H1 (cell line): ENCODE data around the gene GCKR. TPM values are rescaled to one million over a fixed set of nuclear protein-coding genes. Genes with fewer than 3 reads are reported as not detected.

Experiments
- CTCF ChIP-seq, 3 experiments: IDR thresholded peaks; 1 replicate in 2 of 3; 2 replicates in 1 of 3; pipeline versions ENCODE4 v1.5.1 to v1.6.1; 2011; ENCODE audit warnings: low read length in 3 of 3, mild to moderate bottlenecking in 3 of 3, inconsistent platforms in 2 of 3, low read depth in 1 of 3, moderate library complexity in 1 of 3; ENCODE audit not compliant: insufficient read depth in 1 of 3; ENCODE audit errors: control extremely low read depth in 1 of 3
- FOSL1 ChIP-seq: IDR thresholded peaks from 2 replicates; pipeline ENCODE4 v1.6.1; 2011; ENCODE audit warnings: mild to moderate bottlenecking, low read depth, low read length, moderate library complexity; ENCODE audit not compliant: insufficient read depth
- MAFK ChIP-seq: IDR thresholded peaks from 2 replicates; pipeline ENCODE4 v1.6.1; 2012; ENCODE audit warnings: low read depth, mild to moderate bottlenecking, improper control_type of control experiment, low read length
- MAX ChIP-seq: IDR thresholded peaks from 2 replicates; pipeline ENCODE4 v1.6.1; 2012; ENCODE audit warnings: inconsistent platforms
- RXRA ChIP-seq: IDR thresholded peaks from 2 replicates; pipeline ENCODE4 v1.6.1; 2011; ENCODE audit warnings: low read depth, mild to moderate bottlenecking, low read length, moderate library complexity; ENCODE audit not compliant: insufficient read depth
- TCF12 ChIP-seq: IDR thresholded peaks from 2 replicates; pipeline ENCODE4 v1.6.1; 2011; ENCODE audit warnings: low read depth, mild to moderate bottlenecking, low read length
- polyA plus RNA-seq, 7 experiments: library from polyadenylated mRNA; depleted of rRNA in 3 of 7; stranded (reverse) in 5 of 7; unstranded in 2 of 7; fragments of >200 nt in 5 of 7; fragments of 200-250 nt in 2 of 7; gene quantifications; 1 replicate in 5 of 7; 2 replicates in 1 of 7; 4 replicates in 1 of 7; pipeline versions ENCODE4 v1.2.1 to v1.2.3, GENCODE V29; 2011 to 2013; ENCODE audit warnings: missing spikeins in 2 of 7, mixed read lengths in 2 of 7
- total RNA-seq: library from RNA; stranded (reverse); fragmentation: NEBNext Ultra II Directional; extraction: Animal tissue kit (Norgen Biotek cat#: 25700); gene quantifications from 2 replicates; pipeline ENCODE4 v1.2.1, GENCODE V29; 2021

The GCKR gene
- total and polyA plus RNA-seq, 2 of the 8 experiments (the other 6 are each of a cell fraction or from before 2014, with no cell fraction given) = 0.30 to 1.2 TPM

- TF ChIP-seq CTCF (IDR thresholded peaks at IDR 0.05; ENCODE audit: control extremely low read depth in 1 of 3, insufficient read depth in 1 of 3, low read depth in 1 of 3, low read length in 3 of 3) (no peak), MAFK (no peak), MAX (no peak), RXRA (no peak), FOSL1 (no peak), TCF12 (no peak)
Measured at GRCh38 chr2:27492557-27492956, 4.1 kb upstream of the GCKR start (continued).
